Activated CD4-positive, alpha-beta T cell treated with anti-CD3 and anti-CD28 coated beads for 36 hours (primary cell): ENCODE measurements around the gene OXNAD1. TPM values are rescaled to one million over a fixed set of nuclear protein-coding genes. Genes with fewer than 3 reads are reported as not detected.
A peak's percentile ranks its signal among the peaks of the same experiment; 100 is the strongest.

ENCODE experiments used
- ATAC-seq: fragments of 200-7000 bp; cut with Tn5 transposase; one replicate; pipeline ENCODE4 v1.10.0; 2021; ENCODE audit warnings: mild to moderate bottlenecking, moderate library complexity
- CTCF ChIA-PET: fragments of 350-600 bp; sonication (Branson Sonifier 250); formaldehyde crosslinking; loops from one replicate; lab custom pipeline; 2021; ENCODE audit warnings: antibody characterized with exemption; lab: Charles Lee
- POLR2A ChIA-PET: fragments of 350-600 bp; sonication (Branson Sonifier 250); formaldehyde crosslinking; loops from one replicate; lab custom pipeline; 2021; ENCODE audit warnings: antibody characterized with exemption, inconsistent platforms; lab: Charles Lee
- DNase-seq: peaks from one replicate; pipeline ENCODE4 v3.0.0-alpha.2; 2020
- H3K27ac Mint-ChIP-seq: one replicate; pipeline ENCODE4 v1.8.0; 2021; ENCODE audit warnings: mixed read lengths
- H3K27me3 Mint-ChIP-seq: one replicate; pipeline ENCODE4 v1.8.0; 2021; ENCODE audit warnings: mixed read lengths
- H3K36me3 Mint-ChIP-seq: one replicate; pipeline ENCODE4 v1.8.0; 2021; ENCODE audit warnings: low read depth, mixed read lengths
- H3K4me1 Mint-ChIP-seq: one replicate; pipeline ENCODE4 v1.8.0; 2021; ENCODE audit warnings: mixed read lengths
- H3K4me3 Mint-ChIP-seq: one replicate; pipeline ENCODE4 v1.8.0; 2021; ENCODE audit warnings: mild to moderate bottlenecking, moderate library complexity, mixed read lengths
- H3K9me3 Mint-ChIP-seq: one replicate; pipeline ENCODE4 v1.8.0; 2021; ENCODE audit warnings: low read depth, mixed read lengths
- intact Hi-C, 2 experiments: fragments of 100-400 bp; cut with DNase I in 1 of 2; cut with micrococcal nuclease in 1 of 2; formaldehyde crosslinking; loops; one replicate each; pipeline versions ENCODE4 v1.14.2 to v1.15.1; 2022 to 2024; cut with DNase I, micrococcal nuclease
- total RNA-seq, 2 experiments: library from RNA; stranded (reverse); gene quantifications; one replicate each; pipeline ENCODE4 v1.2.3, GENCODE V29; 2021

OXNAD1 gene
- total RNA-seq, 2 experiments from 2014 or later = 27.7 to 34.6 TPM

GRCh38 chr3:16315623-16316022 is 50.6 kb downstream of the OXNAD1 start:
- DNase-seq = no peak
- Mint-ChIP-seq H3K36me3 (peaks cover 76% of the 10 kb centered on the region), H3K4me3 (no peak overlapping the region), H3K4me1 (peaks cover 96% of the 10 kb centered on the region), H3K9me3 (no peaks in the 10 kb centered on the region), H3K27me3 (no peaks in the 10 kb centered on the region), H3K27ac (peak overlapping the region; percentile 83)
- ChIA-PET POLR2A (no interaction called here), CTCF (interaction anchor here (0.6 to 12.0 kb wide), 7 partner anchors 12 to 50 kb away, joined by 3 to 262 read pairs (median 4); partner anchors contain the start of gene OXNAD1)
- no peak for ATAC-seq
- intact Hi-C loops = loop anchor here in 1 of 2 experiments (5.0 kb wide), 1 partner anchor 282 kb away; no protein-coding TSS in a partner anchor

- Mint-ChIP-seq H3K36me3 (peaks cover 82% of the 10 kb centered on the region), H3K4me1 (peaks cover 97% of the 10 kb centered on the region), H3K27me3 (no peaks in the 10 kb centered on the region), H3K4me3 (no peak overlapping the region), H3K9me3 (no peaks in the 10 kb centered on the region), H3K27ac (peak overlapping the region; percentile 83)
- POLR2A ChIA-PET = no interaction called here
- DNase-seq (no peak), ATAC-seq (no peak)
- intact Hi-C loops = loop anchor here in 1 of 2 experiments (5.0 kb wide), 1 partner anchor 281 kb away; no protein-coding TSS in a partner anchor
- CTCF ChIA-PET = interaction anchor here (0.5 to 12.0 kb wide), 6 partner anchors 11 to 235 kb away, joined by 3 to 262 read pairs (median 3); partner anchors contain the start of genes DPH3 and OXNAD1
Measured at GRCh38 chr3:16316396-16316795, 51.4 kb downstream of the OXNAD1 start.

- POLR2A ChIA-PET = no interaction called here
Measured at GRCh38 chr3:16316847-16317560, 52.0 kb downstream of the OXNAD1 start.

GRCh38 chr3:16317561-16317945 is 52.5 kb downstream of the OXNAD1 start:
- DNase-seq (no peak), ATAC-seq (peak; percentile 1)
- Mint-ChIP-seq H3K4me1 (peaks cover 88% of the 10 kb centered on the region), H3K9me3 (no peaks in the 10 kb centered on the region), H3K36me3 (peaks cover 80% of the 10 kb centered on the region), H3K4me3 (no peak overlapping the region), H3K27me3 (no peaks in the 10 kb centered on the region), H3K27ac (peak overlapping the region; percentile 90)
- intact Hi-C loops = loop anchor here in 1 of 2 experiments (5.0 kb wide), 1 partner anchor 280 kb away; no protein-coding TSS in a partner anchor
- ChIA-PET CTCF (interaction anchor here (0.6 to 12.0 kb wide), 8 partner anchors 12 to 53 kb away, joined by 3 to 262 read pairs (median 10); partner anchors contain the start of genes DPH3 and OXNAD1), POLR2A (no interaction called here)

More at GRCh38 chr3:16316847-16317560, 52.0 kb downstream of the OXNAD1 start:
- ATAC-seq = peak; percentile 12
- intact Hi-C loops = loop anchor here in 1 of 2 experiments (5.0 kb wide), 1 partner anchor 280 kb away; no protein-coding TSS in a partner anchor
- CTCF ChIA-PET = interaction anchor here (0.5 to 12.0 kb wide), 8 partner anchors 11 to 234 kb away, joined by 3 to 262 read pairs (median 4); partner anchors contain the start of genes DPH3 and OXNAD1
- no peaks in the 10 kb centered on the region for H3K9me3 Mint-ChIP-seq
- H3K27ac Mint-ChIP-seq = peak overlapping the region; percentile 83
- H3K4me3 Mint-ChIP-seq = no peak overlapping the region
- no peak for DNase-seq
- H3K4me1 Mint-ChIP-seq = peaks cover 93% of the 10 kb centered on the region
- peaks cover 78% of the 10 kb centered on the region for H3K36me3 Mint-ChIP-seq
- H3K27me3 Mint-ChIP-seq = no peaks in the 10 kb centered on the region

- intact Hi-C loops = loop anchor here in 1 of 2 experiments (2.0 to 5.0 kb wide), 2 partner anchors 13 to 279 kb away; no protein-coding TSS in a partner anchor
- no peak for DNase-seq
- no peaks in the 10 kb centered on the region for H3K9me3 Mint-ChIP-seq
- H3K4me3 Mint-ChIP-seq = no peak overlapping the region
- no peak for ATAC-seq
- peaks cover 75% of the 10 kb centered on the region for H3K36me3 Mint-ChIP-seq
- peak overlapping the region; percentile 90 for H3K27ac Mint-ChIP-seq
- no peaks in the 10 kb centered on the region for H3K27me3 Mint-ChIP-seq
- H3K4me1 Mint-ChIP-seq = peaks cover 83% of the 10 kb centered on the region
- CTCF ChIA-PET = interaction anchor here (1.7 to 12.0 kb wide), 7 partner anchors 11 to 53 kb away, joined by 4 to 262 read pairs (median 31); partner anchors contain the start of genes DPH3 and OXNAD1
- POLR2A ChIA-PET = interaction anchor here (1.2 kb wide), 1 partner anchor 28 kb away, joined by 5 read pairs; no protein-coding TSS in a partner anchor
Measured at GRCh38 chr3:16318176-16318575, 53.2 kb downstream of the OXNAD1 start.

- Mint-ChIP-seq H3K4me1 (peaks cover 74% of the 10 kb centered on the region), H3K27me3 (no peaks in the 10 kb centered on the region), H3K36me3 (peaks cover 74% of the 10 kb centered on the region), H3K4me3 (peak overlapping the region; percentile 3), H3K9me3 (no peaks in the 10 kb centered on the region), H3K27ac (peak overlapping the region; percentile 90)
- intact Hi-C loops = loop anchor here (1.0 to 5.0 kb wide), 8 partner anchors 10 to 278 kb away; partner anchors contain the start of gene OXNAD1 (in 1 of the 2)
- DNase-seq = peak; percentile 94
- peak; percentile 94 for ATAC-seq
- CTCF ChIA-PET = interaction anchor here (0.6 to 12.0 kb wide), 19 partner anchors 12 to 240 kb away, joined by 3 to 262 read pairs (median 7); partner anchors contain the start of genes DPH3 and OXNAD1
- POLR2A ChIA-PET = interaction anchor here (1.1 to 1.5 kb wide), 3 partner anchors 27 to 31 kb away, joined by 3 to 7 read pairs (median 5); no protein-coding TSS in a partner anchor
Measured at GRCh38 chr3:16319307-16319706, 54.3 kb downstream of the OXNAD1 start.

- Mint-ChIP-seq H3K27ac (peak overlapping the region; percentile 90), H3K36me3 (peaks cover 72% of the 10 kb centered on the region), H3K4me1 (peaks cover 71% of the 10 kb centered on the region), H3K27me3 (no peaks in the 10 kb centered on the region), H3K9me3 (no peaks in the 10 kb centered on the region), H3K4me3 (peak overlapping the region; percentile 3)
- ChIA-PET CTCF (interaction anchor here (0.7 to 12.0 kb wide), 18 partner anchors 12 to 727 kb away, joined by 3 to 262 read pairs (median 8); partner anchors contain the start of genes DPH3 and OXNAD1), POLR2A (interaction anchor here (0.6 to 1.5 kb wide), 3 partner anchors 28 to 31 kb away, joined by 3 to 7 read pairs (median 3); no protein-coding TSS in a partner anchor)
- ATAC-seq = no peak
- DNase-seq = no peak
- intact Hi-C loops = loop anchor here (1.0 to 5.0 kb wide), 8 partner anchors 10 to 278 kb away; partner anchors contain the start of gene OXNAD1 (in 1 of the 2)
Measured at GRCh38 chr3:16319723-16320122, 54.7 kb downstream of the OXNAD1 start.

- POLR2A ChIA-PET = interaction anchor here (1.5 kb wide), 1 partner anchor 32 kb away, joined by 3 read pairs; no protein-coding TSS in a partner anchor
- H3K36me3 Mint-ChIP-seq = peaks cover 72% of the 10 kb centered on the region
- H3K4me1 Mint-ChIP-seq = peaks cover 66% of the 10 kb centered on the region
Measured at GRCh38 chr3:16320711-16321110, 55.7 kb downstream of the OXNAD1 start.

GRCh38 chr3:16322189-16322588 is 57.2 kb downstream of the OXNAD1 start:
- Mint-ChIP-seq H3K27ac (peak overlapping the region; percentile 90), H3K4me1 (peaks cover 60% of the 10 kb centered on the region)
- intact Hi-C loops = no loop called here

More at GRCh38 chr3:16320711-16321110, 55.7 kb downstream of the OXNAD1 start:
- intact Hi-C loops = no loop called here
- Mint-ChIP-seq H3K27ac (peak overlapping the region; percentile 90), H3K4me3 (no peak overlapping the region), H3K9me3 (no peaks in the 10 kb centered on the region), H3K27me3 (no peaks in the 10 kb centered on the region)
- DNase-seq = no peak
- CTCF ChIA-PET = interaction anchor here (0.6 to 12.0 kb wide), 11 partner anchors 13 to 191 kb away, joined by 3 to 262 read pairs (median 9); partner anchors contain the start of genes DPH3 and OXNAD1
- no peak for ATAC-seq

GRCh38 chr3:16323737-16324136 is 58.7 kb downstream of the OXNAD1 start:
- no peaks in the 10 kb centered on the region for H3K9me3 Mint-ChIP-seq
- POLR2A ChIA-PET = no interaction called here
- intact Hi-C loops = no loop called here
- peak overlapping the region; percentile 31 for H3K27ac Mint-ChIP-seq
- H3K4me3 Mint-ChIP-seq = no peak overlapping the region
- DNase-seq = no peak
- no peaks in the 10 kb centered on the region for H3K27me3 Mint-ChIP-seq
- peaks cover 45% of the 10 kb centered on the region for H3K4me1 Mint-ChIP-seq
- H3K36me3 Mint-ChIP-seq = peaks cover 60% of the 10 kb centered on the region
- CTCF ChIA-PET = interaction anchor here (0.7 to 7.0 kb wide), 6 partner anchors 10 to 276 kb away, joined by 3 to 50 read pairs (median 6); partner anchors contain the start of genes DPH3 and OXNAD1
- no peak for ATAC-seq

More at GRCh38 chr3:16322189-16322588, 57.2 kb downstream of the OXNAD1 start:
- Mint-ChIP-seq H3K27me3 (no peaks in the 10 kb centered on the region), H3K36me3 (peaks cover 71% of the 10 kb centered on the region), H3K4me3 (no peak overlapping the region), H3K9me3 (no peaks in the 10 kb centered on the region)
- ChIA-PET POLR2A (no interaction called here), CTCF (interaction anchor here (1.5 to 12.0 kb wide), 4 partner anchors 30 to 62 kb away, joined by 3 to 262 read pairs (median 28); partner anchors contain the start of genes DPH3 and OXNAD1)
- DNase-seq (no peak), ATAC-seq (no peak)
